ENCODE data around the gene OFD1.
"Not testable (repeated sequence)": the region's sequence is repeated elsewhere in the genome, so short reads cannot be mapped to it uniquely, and the experiment has no call there.

The OFD1 gene

DNA sequence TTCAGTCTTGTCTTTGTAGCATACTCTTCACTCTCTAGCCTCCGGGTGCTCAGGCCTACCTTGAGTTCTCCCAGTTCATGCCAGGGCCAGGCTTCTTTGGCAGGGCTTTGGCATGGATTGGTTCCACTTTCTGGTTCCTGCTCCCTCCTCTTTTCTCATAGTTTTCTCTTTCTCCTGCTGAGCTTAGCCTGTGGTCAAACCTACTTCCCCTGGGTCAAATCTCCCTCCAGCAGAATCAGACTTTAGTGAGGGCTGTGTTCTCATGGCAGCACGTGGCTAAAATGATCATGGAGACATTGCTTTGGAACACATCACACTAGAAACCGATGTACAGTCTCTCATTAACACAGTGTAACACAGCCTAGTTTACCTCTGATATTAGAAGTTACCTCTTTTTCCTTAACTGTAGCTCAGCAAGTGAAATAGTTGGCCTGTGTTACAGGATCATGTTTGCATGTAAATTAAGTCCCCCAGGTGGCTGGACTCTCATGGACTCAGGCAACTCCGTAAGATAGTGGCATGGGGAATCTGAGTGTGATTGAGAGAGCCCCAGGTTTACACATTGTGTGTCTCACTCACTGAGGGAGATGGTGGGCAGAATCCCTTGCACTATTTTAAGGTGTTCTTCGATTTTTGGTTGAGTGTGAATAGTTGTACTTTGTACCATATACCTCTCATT lies 32.3 kb upstream of the OFD1 start:
- no peak for DNase-seq (ENCODE audit: low read depth)

DNA sequence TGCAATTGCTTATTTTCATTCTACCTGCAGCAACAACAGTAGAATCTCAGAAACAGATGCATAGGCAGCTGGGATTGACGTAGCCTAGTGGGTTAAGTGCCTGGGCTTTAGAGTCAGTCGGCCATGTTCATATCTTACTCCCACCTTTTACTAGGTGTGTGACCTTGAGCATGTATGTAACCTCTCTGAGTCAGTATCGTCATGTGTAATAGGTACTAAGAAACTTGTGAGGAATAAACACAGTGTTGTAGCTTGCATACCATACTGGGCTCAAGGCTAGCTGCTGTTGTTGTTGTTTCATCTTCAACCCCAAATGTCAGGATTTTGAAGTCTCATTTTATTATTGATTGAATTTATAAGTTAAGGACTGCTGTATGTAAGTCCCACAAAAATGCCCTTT lies 31.4 kb upstream of the OFD1 start:
- DNase-seq (ENCODE audit: low read depth) = no peak

DNA sequence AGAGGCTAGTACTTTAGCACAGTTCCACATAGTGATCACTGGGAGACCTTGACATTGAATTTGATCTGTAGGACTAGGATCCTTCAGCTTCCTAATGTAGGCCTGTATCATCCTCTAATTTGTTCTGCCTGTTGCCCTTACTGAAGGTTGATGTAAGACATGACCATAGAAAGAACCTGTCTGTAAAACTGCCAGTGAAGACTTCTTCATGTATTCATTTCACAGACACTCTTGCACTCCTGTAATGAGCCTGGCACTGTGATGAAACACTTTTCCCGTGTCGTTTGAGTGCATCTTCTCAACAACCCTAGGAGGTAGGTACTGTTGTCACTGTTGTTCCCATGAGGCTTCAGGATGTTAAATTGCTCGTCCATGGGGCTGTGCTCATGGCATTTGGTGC lies 31.0 kb upstream of the OFD1 start:
- no peak for DNase-seq (ENCODE audit: low read depth)

- DNase-seq (ENCODE audit: low read depth) = no peak
Measured at GRCh38 chrX:13711141-13711540, 23.4 kb upstream of the OFD1 start.

DNA sequence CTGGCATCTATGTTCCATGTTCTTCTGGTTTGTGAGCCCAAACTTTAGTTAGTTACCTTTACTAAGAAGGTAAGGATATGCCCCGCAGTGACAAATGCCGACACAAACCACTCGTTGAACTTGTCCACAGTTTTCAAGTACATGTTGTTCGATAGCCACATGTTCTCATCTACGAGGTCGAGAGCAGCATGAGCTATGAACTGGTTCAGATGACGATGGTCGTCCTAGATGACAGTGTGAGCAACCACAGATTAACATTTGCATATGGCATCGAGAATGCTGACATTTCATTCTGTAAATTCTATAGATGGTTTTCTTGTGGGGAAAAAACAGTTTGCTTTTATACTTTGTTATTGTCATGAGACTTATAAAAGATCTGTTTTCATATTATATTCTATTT lies 18.1 kb upstream of the OFD1 start:
- no peak for DNase-seq (ENCODE audit: low read depth)

DNA sequence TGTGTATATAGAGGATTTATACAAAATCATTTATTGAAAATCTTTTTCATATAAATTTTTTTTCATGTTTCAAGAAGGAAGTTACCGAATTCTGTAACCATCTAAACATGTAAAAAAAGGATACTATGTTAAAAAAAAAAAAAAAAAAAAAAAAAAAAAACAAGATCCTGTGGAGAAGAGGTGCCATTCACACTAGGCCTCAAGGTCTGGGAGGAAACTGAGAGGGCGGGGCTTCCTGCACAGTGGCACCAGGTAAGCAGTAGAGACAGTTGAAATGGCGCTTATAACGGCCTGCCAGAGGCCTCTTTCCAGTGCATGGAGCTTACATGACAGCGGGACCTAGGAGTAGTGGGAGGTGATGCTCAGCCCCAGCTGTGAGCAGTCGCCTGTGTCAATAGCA lies 17.6 kb upstream of the OFD1 start:
- DNase-seq (ENCODE audit: low read depth) = peak; percentile 17

- DNase-seq (ENCODE audit: low read depth) = no peak
Measured at GRCh38 chrX:13717700-13718472, 16.7 kb upstream of the OFD1 start.

DNA sequence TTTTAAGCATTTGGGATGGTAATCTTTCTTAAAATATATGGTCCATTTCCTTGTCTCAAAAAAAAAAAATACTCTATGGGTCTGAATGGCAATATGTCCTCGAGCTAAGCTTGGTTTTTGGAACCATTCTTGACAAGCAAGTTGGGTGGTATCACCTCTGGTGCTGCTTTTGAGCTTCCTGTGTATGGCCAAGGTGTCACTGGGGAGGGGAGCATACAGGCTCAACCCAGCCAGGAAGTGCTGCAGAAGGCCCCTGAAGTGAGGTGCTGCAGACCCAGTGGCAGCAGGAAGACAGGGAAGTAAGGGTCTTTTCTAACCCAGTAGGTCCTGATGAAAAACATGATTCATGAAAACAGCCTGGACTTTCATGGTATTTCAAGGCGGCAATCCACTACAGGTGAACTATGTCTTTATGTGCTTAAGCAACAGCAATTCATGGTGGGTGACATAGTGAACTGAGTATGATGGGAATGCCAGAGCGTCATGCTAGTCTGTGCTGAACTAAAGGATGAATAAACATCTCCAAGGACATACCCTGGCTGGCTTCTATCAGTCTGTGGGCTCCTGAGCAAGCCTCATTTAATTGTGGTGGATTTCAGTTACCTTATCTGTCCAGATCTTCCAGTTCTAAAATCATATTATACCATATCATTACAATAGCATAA lies 15.2 kb upstream of the OFD1 start:
- DNase-seq (ENCODE audit: low read depth) = no peak

DNA sequence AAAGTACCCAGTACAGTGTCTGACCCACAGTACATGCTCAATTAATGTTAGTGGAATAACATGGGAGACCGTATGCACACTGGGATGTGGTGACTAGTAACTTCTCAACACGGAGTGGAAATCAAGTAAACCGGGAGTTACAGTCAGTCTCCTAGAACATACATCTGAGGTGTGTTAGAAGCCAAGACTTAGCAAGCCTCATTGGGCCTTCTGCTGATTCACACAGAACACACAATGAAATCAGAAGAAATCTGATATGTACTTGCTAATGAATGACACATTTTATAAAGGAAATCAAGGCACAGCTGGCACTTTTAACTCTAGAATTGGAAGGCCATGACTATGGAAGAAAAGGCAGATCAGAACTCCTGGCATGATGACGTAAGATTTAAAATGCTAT lies 13.2 kb upstream of the OFD1 start:
- DNase-seq (ENCODE audit: low read depth) = no peak

- DNase-seq (ENCODE audit: low read depth) = no peak
Measured at GRCh38 chrX:13721819-13722519, 12.6 kb upstream of the OFD1 start.

- DNase-seq (ENCODE audit: low read depth) = peak; percentile 23
Measured at GRCh38 chrX:13724878-13725277, 9.7 kb upstream of the OFD1 start.

DNA sequence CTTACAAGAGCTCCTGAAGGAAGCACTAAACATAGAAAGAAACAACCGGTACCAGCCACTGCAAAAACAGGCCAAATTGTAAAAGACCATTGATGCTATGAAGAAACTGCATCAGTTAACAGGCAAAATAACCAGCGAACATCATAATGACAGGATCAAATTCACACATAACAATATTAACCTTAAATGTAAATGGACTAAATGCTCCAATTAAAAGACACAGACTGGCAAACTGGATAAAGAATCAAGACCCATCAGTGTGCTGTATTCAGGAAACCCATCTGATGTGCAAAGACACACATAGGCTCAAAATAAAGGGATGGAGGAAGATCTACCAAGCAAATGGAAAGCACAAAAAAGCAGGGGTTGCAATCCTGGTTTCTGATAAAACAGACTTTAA lies 8.0 kb upstream of the OFD1 start:
- not testable (repeated sequence) for DNase-seq (ENCODE audit: low read depth)

- DNase-seq (ENCODE audit: low read depth) = not testable (repeated sequence)
Measured at GRCh38 chrX:13730523-13730922, 4.0 kb upstream of the OFD1 start.

DNA sequence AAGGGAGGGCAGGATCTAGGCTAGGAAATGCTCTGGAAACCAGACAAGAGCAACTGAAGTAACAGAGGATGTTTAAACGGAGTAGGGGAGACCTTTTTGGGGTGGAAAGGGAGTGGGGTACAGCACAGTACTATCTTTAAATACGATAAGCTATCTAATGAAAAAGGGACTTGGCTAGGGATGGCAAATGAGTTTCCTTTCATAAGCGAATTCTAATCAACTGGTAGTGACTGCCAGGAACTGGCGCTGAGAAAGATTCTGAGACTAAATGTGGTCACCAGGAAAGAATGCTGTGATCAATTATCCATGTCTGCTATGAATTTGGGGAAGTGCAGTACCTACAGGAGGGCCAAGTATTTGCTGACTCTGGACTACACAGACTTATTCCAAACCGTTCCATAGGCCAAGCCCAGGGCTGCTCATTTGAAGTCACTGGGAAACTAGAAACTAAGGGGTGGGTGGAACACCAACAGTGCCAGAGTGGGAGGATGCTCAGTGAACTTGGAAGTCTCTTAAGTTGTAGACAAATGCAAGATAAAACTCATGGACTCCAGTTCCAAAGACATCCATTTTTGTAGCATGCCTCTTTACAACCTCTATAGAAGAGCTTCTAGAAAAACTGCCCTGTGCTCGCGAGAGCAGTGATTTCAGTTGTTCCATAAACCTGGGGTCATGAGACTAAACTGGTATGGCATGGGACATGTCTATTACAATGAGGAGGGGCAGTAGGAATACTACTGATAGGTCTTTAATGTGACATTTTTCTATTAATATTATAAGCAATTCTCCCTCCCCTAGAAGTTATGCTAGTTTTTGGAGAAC lies 2.1 kb upstream of the OFD1 start:
- no peak for DNase-seq (ENCODE audit: low read depth)

DNA sequence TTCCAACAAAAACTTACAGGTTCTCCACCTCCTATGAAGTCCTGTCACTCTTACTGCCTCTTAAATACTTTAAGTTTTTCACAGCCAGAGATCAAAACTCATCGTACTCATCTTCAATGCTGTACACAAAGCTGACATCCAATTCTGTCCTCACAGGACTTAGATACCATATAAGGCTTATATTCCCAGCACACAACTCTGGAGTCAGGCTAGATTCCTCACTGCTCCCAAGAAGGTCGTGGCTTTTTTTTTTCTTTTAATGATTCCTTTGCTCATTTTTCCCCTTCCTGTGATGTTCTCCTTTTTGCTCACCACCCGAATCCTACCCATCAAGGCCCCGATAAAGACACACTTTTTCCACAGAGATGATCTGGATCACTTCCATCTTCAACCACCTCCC lies 1.0 kb upstream of the OFD1 start:
- no peak for DNase-seq (ENCODE audit: low read depth)

GRCh38 chrX:13741695-13742094 lies 7.1 kb downstream of the OFD1 start:
- no peak for DNase-seq (ENCODE audit: low read depth)

- DNase-seq (ENCODE audit: low read depth) = no peak
Measured at GRCh38 chrX:13742397-13743176, 8.0 kb downstream of the OFD1 start.

DNA sequence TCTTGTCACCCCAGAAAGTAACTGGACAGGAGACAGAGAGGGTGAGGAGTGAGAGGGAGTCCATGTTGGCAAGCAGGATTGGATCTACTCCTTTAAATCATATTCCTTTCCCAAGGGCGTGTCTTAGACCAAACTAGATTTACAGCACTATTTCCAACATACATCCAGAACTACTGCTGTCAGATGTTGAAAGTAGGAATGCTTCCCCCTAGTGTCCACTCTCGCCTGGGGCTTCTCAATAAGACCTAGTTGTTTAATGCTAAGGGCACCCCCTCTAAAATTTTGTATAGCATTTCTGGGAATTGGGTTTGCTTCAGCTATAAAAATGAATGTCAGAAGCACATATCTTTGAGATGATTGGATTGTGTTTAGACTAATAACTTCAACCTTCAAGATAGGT lies 13.3 kb downstream of the OFD1 start:
- DNase-seq (ENCODE audit: low read depth) = no peak

GRCh38 chrX:13748486-13748885 lies 13.9 kb downstream of the OFD1 start:
- DNase-seq (ENCODE audit: low read depth) = no peak

- no peak for DNase-seq (ENCODE audit: low read depth)
Measured at GRCh38 chrX:13750204-13750603, 15.7 kb downstream of the OFD1 start.

DNA sequence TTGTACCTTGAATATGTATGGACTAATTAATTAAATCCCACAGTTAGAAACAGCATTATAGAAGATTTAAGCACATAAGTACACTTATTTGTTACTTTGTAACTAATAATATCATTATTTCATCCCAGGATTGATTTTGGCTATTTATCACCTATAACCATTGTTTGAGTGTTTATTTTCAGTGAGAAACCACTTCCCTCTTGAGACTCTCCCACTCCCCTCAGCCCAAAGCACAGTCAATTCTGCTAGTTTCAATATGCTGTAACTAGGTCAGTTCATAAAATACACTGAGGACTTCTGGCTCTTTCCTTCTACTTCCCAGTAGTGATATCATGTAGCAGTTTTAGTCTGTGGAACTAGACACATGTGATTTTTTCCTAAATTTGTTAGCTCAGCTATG lies 16.3 kb downstream of the OFD1 start:
- DNase-seq (ENCODE audit: low read depth) = no peak
